Keratinocyte (primary cell): ENCODE measurements around the gene NLRX1.
A peak's percentile ranks its signal among the peaks of the same experiment; 100 is the strongest.

Source experiments
- EZH2 ChIP-seq: IDR thresholded peaks from one replicate; pipeline ENCODE4 v1.6.1; 2012; ENCODE audit warnings: inconsistent platforms, mild to moderate bottlenecking, low read length, moderate library complexity
- TF ChIP-seq, protein P1 (sequence below), 3 experiments: IDR thresholded peaks in 1 of 3; conservative IDR thresholded peaks in 1 of 3; optimal IDR thresholded peaks in 1 of 3; 2 replicates in 2 of 3; 3 replicates in 1 of 3; pipeline versions ENCODE3 to v1.5.1; 2011; ENCODE audit warnings: low read length in 3 of 3, mild to moderate bottlenecking in 3 of 3, moderate library complexity in 2 of 3, control low read depth in 1 of 3, inconsistent platforms in 1 of 3; ENCODE audit not compliant: insufficient read depth in 2 of 3; ENCODE audit errors: extremely low read depth in 1 of 3

- TF ChIP-seq, protein P1, sequence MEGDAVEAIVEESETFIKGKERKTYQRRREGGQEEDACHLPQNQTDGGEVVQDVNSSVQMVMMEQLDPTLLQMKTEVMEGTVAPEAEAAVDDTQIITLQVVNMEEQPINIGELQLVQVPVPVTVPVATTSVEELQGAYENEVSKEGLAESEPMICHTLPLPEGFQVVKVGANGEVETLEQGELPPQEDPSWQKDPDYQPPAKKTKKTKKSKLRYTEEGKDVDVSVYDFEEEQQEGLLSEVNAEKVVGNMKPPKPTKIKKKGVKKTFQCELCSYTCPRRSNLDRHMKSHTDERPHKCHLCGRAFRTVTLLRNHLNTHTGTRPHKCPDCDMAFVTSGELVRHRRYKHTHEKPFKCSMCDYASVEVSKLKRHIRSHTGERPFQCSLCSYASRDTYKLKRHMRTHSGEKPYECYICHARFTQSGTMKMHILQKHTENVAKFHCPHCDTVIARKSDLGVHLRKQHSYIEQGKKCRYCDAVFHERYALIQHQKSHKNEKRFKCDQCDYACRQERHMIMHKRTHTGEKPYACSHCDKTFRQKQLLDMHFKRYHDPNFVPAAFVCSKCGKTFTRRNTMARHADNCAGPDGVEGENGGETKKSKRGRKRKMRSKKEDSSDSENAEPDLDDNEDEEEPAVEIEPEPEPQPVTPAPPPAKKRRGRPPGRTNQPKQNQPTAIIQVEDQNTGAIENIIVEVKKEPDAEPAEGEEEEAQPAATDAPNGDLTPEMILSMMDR (optimal IDR thresholded peaks at IDR 0.05 in 1 of 3, IDR thresholded peaks at IDR 0.05 in 1 of 3, conservative IDR thresholded peaks at IDR 0.05 in 1 of 3; ENCODE audit: extremely low read depth in 1 of 3, insufficient read depth in 2 of 3, low read length in 3 of 3) = peak; percentile 64 to 72 (median 64)
- no peak for TF ChIP-seq EZH2
Measured at GRCh38 chr11:119134389-119134978, 34.0 kb upstream of the NLRX1 start.
